ENCODE measurements around the gene RAMP2.

RAMP2 gene

DNA sequence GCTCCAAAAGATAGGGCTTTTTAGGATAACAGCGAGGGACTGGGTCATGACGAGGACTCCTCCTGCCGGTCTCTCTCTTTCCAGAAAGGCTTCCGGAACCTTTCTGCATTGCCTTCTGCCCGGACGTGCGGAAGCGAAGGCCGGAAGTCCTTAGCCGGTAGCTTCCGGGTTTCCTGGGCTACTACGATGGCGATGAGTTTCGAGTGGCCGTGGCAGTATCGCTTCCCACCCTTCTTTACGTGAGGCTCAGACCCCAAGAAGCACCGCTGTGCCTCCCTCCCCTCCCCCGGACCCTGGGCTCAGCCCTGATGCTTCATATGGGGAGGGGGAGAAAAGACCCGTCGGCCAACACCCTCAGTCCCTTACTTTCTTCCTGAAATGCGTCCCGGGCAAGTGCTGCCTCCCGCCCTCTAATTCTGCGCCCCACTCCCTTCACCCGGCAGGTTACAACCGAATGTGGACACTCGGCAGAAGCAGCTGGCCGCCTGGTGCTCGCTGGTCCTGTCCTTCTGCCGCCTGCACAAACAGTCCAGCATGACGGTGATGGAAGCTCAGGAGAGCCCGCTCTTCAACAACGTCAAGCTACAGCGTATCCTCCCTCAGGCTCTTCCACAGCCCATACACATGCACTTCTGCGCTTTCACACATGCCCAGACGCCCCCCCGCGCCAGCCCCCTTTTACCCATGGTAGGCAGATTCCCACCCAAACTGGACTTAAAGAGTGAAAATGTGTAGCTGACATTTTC lies 12.4 kb downstream of the RAMP2 start, which contains the start of gene VPS25 (continued):
- TF ChIP-seq EGR2 (tag by site-specific recombination; IDR thresholded peaks at IDR 0.05; ENCODE audit: low read depth): no peak
- peak; percentile 99 for TF ChIP-seq OSR2 (tag by site-specific recombination; IDR thresholded peaks at IDR 0.05)
- TF ChIP-seq ZNF768 (tag by site-specific recombination; IDR thresholded peaks at IDR 0.05): no peak
- no peak for TF ChIP-seq PRDM1 (tag by site-specific recombination; IDR thresholded peaks at IDR 0.05)
- no peak for TF ChIP-seq PBX3 (CRISPR knock-in tag; IDR thresholded peaks at IDR 0.05)
- TF ChIP-seq ZBTB20 (tag by site-specific recombination; IDR thresholded peaks at IDR 0.05): peak; percentile 55; the same call in 1 of the 2 replicates
- peak; percentile 14; the same call in 1 of the 2 replicates for TF ChIP-seq OVOL3 (tag by site-specific recombination; IDR thresholded peaks at IDR 0.05)
- no peak; the same call in 1 of the 2 replicates for TF ChIP-seq ZNF610 (tag by site-specific recombination; IDR thresholded peaks at IDR 0.05; ENCODE audit: borderline replicate concordance)
- TF ChIP-seq, protein P1, sequence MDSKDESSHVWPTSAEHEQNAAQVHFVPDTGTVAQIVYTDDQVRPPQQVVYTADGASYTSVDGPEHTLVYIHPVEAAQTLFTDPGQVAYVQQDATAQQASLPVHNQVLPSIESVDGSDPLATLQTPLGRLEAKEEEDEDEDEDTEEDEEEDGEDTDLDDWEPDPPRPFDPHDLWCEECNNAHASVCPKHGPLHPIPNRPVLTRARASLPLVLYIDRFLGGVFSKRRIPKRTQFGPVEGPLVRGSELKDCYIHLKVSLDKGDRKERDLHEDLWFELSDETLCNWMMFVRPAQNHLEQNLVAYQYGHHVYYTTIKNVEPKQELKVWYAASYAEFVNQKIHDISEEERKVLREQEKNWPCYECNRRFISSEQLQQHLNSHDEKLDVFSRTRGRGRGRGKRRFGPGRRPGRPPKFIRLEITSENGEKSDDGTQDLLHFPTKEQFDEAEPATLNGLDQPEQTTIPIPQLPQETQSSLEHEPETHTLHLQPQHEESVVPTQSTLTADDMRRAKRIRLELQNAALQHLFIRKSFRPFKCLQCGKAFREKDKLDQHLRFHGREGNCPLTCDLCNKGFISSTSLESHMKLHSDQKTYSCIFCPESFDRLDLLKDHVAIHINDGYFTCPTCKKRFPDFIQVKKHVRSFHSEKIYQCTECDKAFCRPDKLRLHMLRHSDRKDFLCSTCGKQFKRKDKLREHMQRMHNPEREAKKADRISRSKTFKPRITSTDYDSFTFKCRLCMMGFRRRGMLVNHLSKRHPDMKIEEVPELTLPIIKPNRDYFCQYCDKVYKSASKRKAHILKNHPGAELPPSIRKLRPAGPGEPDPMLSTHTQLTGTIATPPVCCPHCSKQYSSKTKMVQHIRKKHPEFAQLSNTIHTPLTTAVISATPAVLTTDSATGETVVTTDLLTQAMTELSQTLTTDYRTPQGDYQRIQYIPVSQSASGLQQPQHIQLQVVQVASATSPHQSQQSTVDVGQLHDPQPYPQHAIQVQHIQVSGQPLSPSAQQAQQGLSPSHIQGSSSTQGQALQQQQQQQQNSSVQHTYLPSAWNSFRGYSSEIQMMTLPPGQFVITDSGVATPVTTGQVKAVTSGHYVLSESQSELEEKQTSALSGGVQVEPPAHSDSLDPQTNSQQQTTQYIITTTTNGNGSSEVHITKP (tag by site-specific recombination; IDR thresholded peaks at IDR 0.05): 0 out of 2 replicates have a peak, but pooled peaks have one; percentile 33
- TF ChIP-seq ZNF223 (tag by site-specific recombination; IDR thresholded peaks at IDR 0.05): no peak
- TF ChIP-seq SP3 (tag by site-specific recombination; IDR thresholded peaks at IDR 0.05): peak; percentile 53
- peak; percentile 79; the same call in 1 of the 2 replicates for TF ChIP-seq ZNF76 (tag by site-specific recombination; IDR thresholded peaks at IDR 0.05; ENCODE audit: borderline replicate concordance, low read depth)
- peak; percentile 86 for TF ChIP-seq SP7 (tag by site-specific recombination; IDR thresholded peaks at IDR 0.05)
- TF ChIP-seq ZBTB48 (tag by site-specific recombination; IDR thresholded peaks at IDR 0.05): peak; percentile 69
- peak; percentile 98 for TF ChIP-seq ZNF660 (tag by site-specific recombination; IDR thresholded peaks at IDR 0.05)
- no peak for TF ChIP-seq ZNF133 (tag by site-specific recombination; IDR thresholded peaks at IDR 0.05)
- 0 out of 2 replicates have a peak, but pooled peaks have one; percentile 52 for TF ChIP-seq ZNF777 (tag by site-specific recombination; IDR thresholded peaks at IDR 0.05; ENCODE audit: borderline replicate concordance)
- no peak for TF ChIP-seq ZNF211 (tag by site-specific recombination; IDR thresholded peaks at IDR 0.05; ENCODE audit: low read depth)
- peak; percentile 45; the same call in 1 of the 2 replicates for TF ChIP-seq ZBTB21 (tag by site-specific recombination; IDR thresholded peaks at IDR 0.05)
- TF ChIP-seq, protein P2, sequence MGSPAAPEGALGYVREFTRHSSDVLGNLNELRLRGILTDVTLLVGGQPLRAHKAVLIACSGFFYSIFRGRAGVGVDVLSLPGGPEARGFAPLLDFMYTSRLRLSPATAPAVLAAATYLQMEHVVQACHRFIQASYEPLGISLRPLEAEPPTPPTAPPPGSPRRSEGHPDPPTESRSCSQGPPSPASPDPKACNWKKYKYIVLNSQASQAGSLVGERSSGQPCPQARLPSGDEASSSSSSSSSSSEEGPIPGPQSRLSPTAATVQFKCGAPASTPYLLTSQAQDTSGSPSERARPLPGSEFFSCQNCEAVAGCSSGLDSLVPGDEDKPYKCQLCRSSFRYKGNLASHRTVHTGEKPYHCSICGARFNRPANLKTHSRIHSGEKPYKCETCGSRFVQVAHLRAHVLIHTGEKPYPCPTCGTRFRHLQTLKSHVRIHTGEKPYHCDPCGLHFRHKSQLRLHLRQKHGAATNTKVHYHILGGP (tag by site-specific recombination; IDR thresholded peaks at IDR 0.05): peak; percentile 72
- peak; percentile 35; the same call in 1 of the 2 replicates for TF ChIP-seq TSHZ1 (tag by site-specific recombination; IDR thresholded peaks at IDR 0.05; ENCODE audit: borderline replicate concordance)
- peak; percentile 67 for TF ChIP-seq ZNF335 (tag by site-specific recombination; conservative IDR thresholded peaks at IDR 0.05)
- TF ChIP-seq ZNF184 (tag by site-specific recombination; IDR thresholded peaks at IDR 0.05): peak; percentile 74; the same call in 1 of the 2 replicates
- no peak for TF ChIP-seq ZNF707 (tag by site-specific recombination; IDR thresholded peaks at IDR 0.05)
- no peak for TF ChIP-seq MEIS1 (CRISPR knock-in tag; IDR thresholded peaks at IDR 0.05; ENCODE audit: borderline replicate concordance)
- TF ChIP-seq ZNF549 (tag by site-specific recombination; IDR thresholded peaks at IDR 0.05): no peak
- TF ChIP-seq YY2 (tag by site-specific recombination; IDR thresholded peaks at IDR 0.05): peak; percentile 73
- TF ChIP-seq KLF8 (tag by site-specific recombination; IDR thresholded peaks at IDR 0.05): peak; percentile 77
- peak; percentile 76; the same call in 1 of the 2 replicates for TF ChIP-seq ZSCAN5A (tag by site-specific recombination; IDR thresholded peaks at IDR 0.05)

Data from HEK293 (cell line).